ENCODE results near the gene SCAND1.

SCAND1 gene

GRCh38 chr20:35907017-35907701, 47.1 kb downstream of the SCAND1 start:
- DNase-seq (ENCODE audit: low read depth) = no peak

- no peak for DNase-seq (ENCODE audit: low read depth)
These were observed 49.2 kb downstream of the SCAND1 start for GRCh38 chr20:35904982-35905663.

- DNase-seq (ENCODE audit: low read depth) = no peak
These were observed 50.5 kb downstream of the SCAND1 start for GRCh38 chr20:35903843-35904242.
